ENCODE measurements around the gene PCLO. TPM values are rescaled to one million over a fixed set of nuclear protein-coding genes. Genes with fewer than 3 reads are reported as not detected.

Gene PCLO
- polyA plus RNA-seq, 3 donors: not detected

DNA sequence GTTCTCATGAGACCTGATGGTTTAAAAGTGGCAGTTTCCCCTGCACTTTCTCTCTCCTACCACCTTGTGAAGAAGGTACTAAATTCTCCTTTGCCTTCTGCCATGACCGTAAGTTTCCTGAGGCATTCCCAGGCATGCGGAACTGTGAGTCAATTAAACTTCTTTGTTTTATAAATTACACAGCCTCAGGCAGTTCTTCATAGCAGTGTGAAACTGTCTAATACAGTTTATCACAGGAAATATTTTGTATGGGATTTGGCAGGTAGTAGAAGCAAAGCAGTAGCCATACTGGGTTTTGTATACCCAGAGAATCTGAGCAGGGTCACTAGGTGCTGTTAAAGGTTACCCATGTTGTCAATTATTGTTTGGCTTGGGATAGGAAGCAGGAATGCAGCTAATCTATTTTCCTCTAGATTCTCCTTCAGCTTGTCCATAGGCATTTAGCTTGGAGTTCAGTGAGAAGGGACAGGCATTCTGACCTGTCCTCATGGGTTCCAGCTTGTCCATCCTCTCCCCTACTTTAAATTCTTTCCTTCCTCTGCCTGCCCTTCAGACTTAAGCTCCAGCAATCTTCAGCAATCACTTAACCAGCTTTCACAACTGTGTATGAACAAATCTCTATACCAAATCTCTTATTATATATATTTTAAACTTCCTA lies 186.7 kb downstream of the PCLO start:
- Histone ChIP-seq H3K27ac (ENCODE audit: low read depth in 1 of 2, low read length in 2 of 2) (no peak overlapping the region), H3K4me1 (ENCODE audit: control insufficient read depth in 1 of 2, insufficient read depth in 2 of 2, low read length in 2 of 2) (no peaks in the 10 kb centered on the region), H2AFZ (ENCODE audit: insufficient read depth, low read depth, low read length, poor library complexity, severe bottlenecking) (no peak overlapping the region), H3K9me3 (replicated peaks in 1 of 2; ENCODE audit: control insufficient read depth in 1 of 2, insufficient read depth in 1 of 2, low read length in 2 of 2) (no peaks in the 10 kb centered on the region), H3K9ac (ENCODE audit: insufficient read depth, low read length, poor library complexity, severe bottlenecking) (no peak overlapping the region), H3K36me3 (replicated peaks in 1 of 2; ENCODE audit: control insufficient read depth in 1 of 2, insufficient read depth in 2 of 2, low read length in 2 of 2) (no peaks in the 10 kb centered on the region), H4K20me1 (ENCODE audit: insufficient read depth, low read length) (no peaks in the 10 kb centered on the region), H3K4me3 (replicated peaks in 1 of 3; ENCODE audit: low read depth in 2 of 3, low read length in 3 of 3) (no peak overlapping the region), H3K79me2 (ENCODE audit: insufficient read depth, low read length) (no peaks in the 10 kb centered on the region), H3K27me3 (ENCODE audit: control insufficient read depth in 2 of 2, insufficient read depth in 2 of 2, low read length in 2 of 2) (no peaks in the 10 kb centered on the region), H3K4me2 (replicated peaks; ENCODE audit: extremely low read depth, low read length, poor library complexity, severe bottlenecking) (no peak overlapping the region)
- H3K27ac Mint-ChIP-seq: no peak overlapping the region
- WGBS (ENCODE audit: insufficient coverage): 100% methylated on average over 1 of the region's 2 CpGs
- H3K36me3 Mint-ChIP-seq: no peaks in the 10 kb centered on the region
- intact Hi-C loops (cut with micrococcal nuclease): no loop called here
- no peaks in the 10 kb centered on the region for H3K27me3 Mint-ChIP-seq (ENCODE audit: low read depth in 3 of 3)
- TF ChIP-seq, protein P1, sequence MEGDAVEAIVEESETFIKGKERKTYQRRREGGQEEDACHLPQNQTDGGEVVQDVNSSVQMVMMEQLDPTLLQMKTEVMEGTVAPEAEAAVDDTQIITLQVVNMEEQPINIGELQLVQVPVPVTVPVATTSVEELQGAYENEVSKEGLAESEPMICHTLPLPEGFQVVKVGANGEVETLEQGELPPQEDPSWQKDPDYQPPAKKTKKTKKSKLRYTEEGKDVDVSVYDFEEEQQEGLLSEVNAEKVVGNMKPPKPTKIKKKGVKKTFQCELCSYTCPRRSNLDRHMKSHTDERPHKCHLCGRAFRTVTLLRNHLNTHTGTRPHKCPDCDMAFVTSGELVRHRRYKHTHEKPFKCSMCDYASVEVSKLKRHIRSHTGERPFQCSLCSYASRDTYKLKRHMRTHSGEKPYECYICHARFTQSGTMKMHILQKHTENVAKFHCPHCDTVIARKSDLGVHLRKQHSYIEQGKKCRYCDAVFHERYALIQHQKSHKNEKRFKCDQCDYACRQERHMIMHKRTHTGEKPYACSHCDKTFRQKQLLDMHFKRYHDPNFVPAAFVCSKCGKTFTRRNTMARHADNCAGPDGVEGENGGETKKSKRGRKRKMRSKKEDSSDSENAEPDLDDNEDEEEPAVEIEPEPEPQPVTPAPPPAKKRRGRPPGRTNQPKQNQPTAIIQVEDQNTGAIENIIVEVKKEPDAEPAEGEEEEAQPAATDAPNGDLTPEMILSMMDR (IDR thresholded peaks at IDR 0.05): no peak
- H3K9me3 Mint-ChIP-seq: no peaks in the 10 kb centered on the region
- no peak for DNase-seq
- no peak overlapping the region for H3K4me3 Mint-ChIP-seq
- no peaks in the 10 kb centered on the region for H3K4me1 Mint-ChIP-seq

DNA sequence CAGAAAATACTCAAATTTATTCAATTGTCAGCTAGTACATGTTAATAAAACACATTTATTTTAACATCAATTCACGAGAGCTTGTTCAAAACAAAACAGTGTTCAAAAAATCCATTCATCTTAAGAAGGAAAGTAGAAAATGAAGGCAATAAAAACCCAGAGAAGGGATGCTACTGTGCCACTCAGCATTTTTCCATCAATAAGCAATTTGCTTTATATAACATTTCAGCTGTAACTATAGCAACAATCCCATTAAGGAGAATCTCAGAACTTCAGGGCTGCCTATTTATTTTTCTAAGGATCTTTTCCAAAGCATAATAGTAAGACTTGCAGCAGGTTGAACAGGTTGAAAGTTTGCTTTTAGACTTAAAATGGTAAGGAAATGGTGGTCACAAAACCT lies 190.5 kb downstream of the PCLO start:
- Mint-ChIP-seq H3K27me3 (ENCODE audit: low read depth in 3 of 3) (peaks cover 0 to 2% (median 0%) of the 10 kb centered on the region in 3 donors), H3K9me3 (peaks cover 0 to 2% (median under 1%) of the 10 kb centered on the region in 7 donors), H3K27ac (no peak overlapping the region), H3K4me3 (no peak overlapping the region), H3K36me3 (no peaks in the 10 kb centered on the region), H3K4me1 (no peaks in the 10 kb centered on the region)
- Histone ChIP-seq H3K27me3 (ENCODE audit: control insufficient read depth in 2 of 2, insufficient read depth in 2 of 2, low read length in 2 of 2) (no peaks in the 10 kb centered on the region), H3K9me3 (replicated peaks in 1 of 2; ENCODE audit: control insufficient read depth in 1 of 2, insufficient read depth in 1 of 2, low read length in 2 of 2) (peaks cover 0 to 3% of the 10 kb centered on the region in 2 donors), H4K20me1 (ENCODE audit: insufficient read depth, low read length) (no peaks in the 10 kb centered on the region), H3K9ac (ENCODE audit: insufficient read depth, low read length, poor library complexity, severe bottlenecking) (no peak overlapping the region), H3K27ac (ENCODE audit: low read depth in 1 of 2, low read length in 2 of 2) (no peak overlapping the region), H2AFZ (ENCODE audit: insufficient read depth, low read depth, low read length, poor library complexity, severe bottlenecking) (no peak overlapping the region), H3K36me3 (replicated peaks in 1 of 2; ENCODE audit: control insufficient read depth in 1 of 2, insufficient read depth in 2 of 2, low read length in 2 of 2) (no peaks in the 10 kb centered on the region), H3K79me2 (ENCODE audit: insufficient read depth, low read length) (no peaks in the 10 kb centered on the region), H3K4me3 (replicated peaks in 1 of 3; ENCODE audit: low read depth in 2 of 3, low read length in 3 of 3) (no peak overlapping the region), H3K4me2 (replicated peaks; ENCODE audit: extremely low read depth, low read length, poor library complexity, severe bottlenecking) (no peak overlapping the region), H3K4me1 (ENCODE audit: control insufficient read depth in 1 of 2, insufficient read depth in 2 of 2, low read length in 2 of 2) (no peaks in the 10 kb centered on the region)
- no peak for DNase-seq
- intact Hi-C loops (cut with micrococcal nuclease): no loop called here
- WGBS (ENCODE audit: insufficient coverage): no CpG with 5 or more reads among the region's 1 CpG
- TF ChIP-seq, protein P1 (IDR thresholded peaks at IDR 0.05): no peak
